AG04450 (cell line): ENCODE data around the gene FKRP. TPM values are rescaled to one million over a fixed set of nuclear protein-coding genes. Genes with fewer than 3 reads are reported as not detected.
"Not testable (repeated sequence)": the region's sequence is repeated elsewhere in the genome, so short reads cannot be mapped to it uniquely, and the experiment has no call there.

Experiments used
- CTCF ChIA-PET: fragments of 300-600, 350-600 bp; formaldehyde crosslinking; extraction: SDS; loops from one replicate; lab custom pipeline; 2022; ENCODE audit warnings: antibody characterized with exemption, inconsistent platforms; lab: Charles Lee
- POLR2A ChIA-PET: fragments of 350-600 bp; formaldehyde crosslinking; extraction: SDS; loops from one replicate; lab custom pipeline; 2021; ENCODE audit warnings: antibody characterized with exemption, inconsistent platforms; lab: Yijun Ruan, JAX
- DNase-seq: peaks from one replicate; pipeline ENCODE4 v3.0.0-alpha.2; 2011; ENCODE audit warnings: low read depth, low spot score
- H3K27ac ChIP-seq: one replicate; pipeline ENCODE4 v1.5.1; 2012; ENCODE audit warnings: low read depth, low read length, control low read depth
- H3K27me3 ChIP-seq: one replicate; pipeline ENCODE4 v1.6.0; 2012; ENCODE audit warnings: low read length; ENCODE audit not compliant: control insufficient read depth, insufficient read depth
- H3K4me3 ChIP-seq: 2 replicates; pipeline ENCODE4 v1.5.1; 2011; ENCODE audit warnings: mild to moderate bottlenecking, low read depth, low read length, control low read depth
- H3K9me3 ChIP-seq: 2 replicates; pipeline ENCODE4 v1.5.1; 2012; ENCODE audit warnings: low read length; ENCODE audit not compliant: control insufficient read depth, insufficient read depth
- CTCF ChIP-seq: IDR thresholded peaks from 2 replicates; pipeline ENCODE4 v1.5.1; 2011; ENCODE audit warnings: low read depth, low read length, control low read depth, inconsistent platforms
- polyA plus RNA-seq: library from polyadenylated mRNA; depleted of rRNA; stranded (reverse); fragments of >200 nt; gene quantifications from 2 replicates; pipeline ENCODE4 v1.2.3, GENCODE V29; 2011

FKRP gene
- polyA plus RNA-seq, 1 experiment: 12.1 TPM

- H3K4me3 ChIP-seq: no peak overlapping the region
- no peak for TF ChIP-seq CTCF
- no peaks in the 10 kb centered on the region for H3K27me3 ChIP-seq
- ChIA-PET POLR2A (no interaction called here), CTCF (no interaction called here)
- no peaks in the 10 kb centered on the region; the same call in 1 of the 2 replicates for H3K9me3 ChIP-seq
- H3K27ac ChIP-seq: no peak overlapping the region
- no peak for DNase-seq
Observed at GRCh38 chr19:46700704-46701103, 45.2 kb upstream of the FKRP start.

DNA sequence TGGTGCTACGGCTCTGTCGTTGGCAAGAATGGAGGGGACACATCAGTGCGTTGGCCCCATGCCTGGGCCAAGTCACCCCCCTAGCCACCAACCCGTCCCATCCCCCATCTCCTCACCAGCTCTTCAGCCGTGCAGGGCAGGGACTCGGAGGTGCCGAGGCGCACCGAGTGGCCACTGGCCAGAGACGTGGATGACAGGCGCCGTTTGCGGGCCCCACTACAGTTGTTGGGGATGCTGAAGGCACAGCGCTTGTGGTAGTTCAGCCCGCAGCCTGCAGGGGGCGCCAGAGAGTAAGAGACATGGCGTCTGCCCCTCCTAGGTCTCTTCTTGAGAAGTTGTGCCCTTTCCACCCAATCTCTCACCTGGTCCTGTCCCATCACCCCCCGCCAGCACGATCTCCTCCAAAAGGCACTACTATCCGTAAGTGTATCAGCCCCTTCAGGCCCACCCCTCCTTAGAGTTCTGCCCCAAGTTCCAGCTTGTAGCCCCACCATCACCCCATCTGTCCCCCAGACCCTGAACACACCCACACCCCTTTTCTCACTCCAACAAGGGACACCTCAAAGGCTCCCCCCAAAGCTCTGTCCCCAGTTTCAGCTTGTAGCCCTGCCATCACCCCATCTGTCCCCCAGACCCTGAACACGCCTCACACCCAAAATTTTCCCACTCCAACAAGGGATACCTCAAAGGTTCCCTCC lies 41.3 kb upstream of the FKRP start:
- Histone ChIP-seq H3K9me3 (no peaks in the 10 kb centered on the region), H3K4me3 (no peak overlapping the region), H3K27me3 (no peaks in the 10 kb centered on the region), H3K27ac (no peak overlapping the region)
- no peak for DNase-seq
- POLR2A ChIA-PET: interaction anchor here (0.7 kb wide), 1 partner anchor 10 kb away, joined by 3 read pairs; no protein-coding TSS in a partner anchor
- TF ChIP-seq CTCF: peak; percentile 91
- CTCF ChIA-PET: interaction anchor here (0.5 to 4.4 kb wide), 26 partner anchors 10 to 923 kb away, joined by 3 to 47 read pairs (median 4); partner anchors contain the start of genes DACT3 and PRKD2

DNA sequence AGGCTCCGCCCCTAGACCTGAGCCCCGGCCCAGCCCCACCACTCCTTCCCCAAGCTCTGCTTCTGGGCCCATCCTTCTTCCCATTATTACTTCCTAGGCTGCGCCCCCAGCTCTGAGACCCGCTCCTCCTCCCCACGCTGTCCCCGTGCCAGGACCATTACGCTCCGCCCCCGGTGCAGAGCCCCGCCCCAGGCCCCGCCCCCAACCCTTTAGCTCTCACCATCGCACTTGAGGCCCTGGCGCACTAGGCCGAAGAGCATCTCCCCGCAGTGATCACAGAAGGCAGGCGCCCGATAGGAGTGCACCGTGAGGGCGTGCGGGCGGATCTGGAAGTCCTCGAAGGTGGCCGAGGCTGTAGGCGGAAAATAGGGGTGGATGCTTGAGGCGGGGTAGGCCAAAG lies 35.2 kb upstream of the FKRP start:
- ChIA-PET POLR2A (no interaction called here), CTCF (interaction anchor here (1.1 to 6.5 kb wide), 2 partner anchors 7 to 17 kb away, joined by 4 to 46 read pairs; no protein-coding TSS in a partner anchor)
- no peak overlapping the region for H3K4me3 ChIP-seq
- no peaks in the 10 kb centered on the region for H3K27me3 ChIP-seq
- no peak overlapping the region for H3K27ac ChIP-seq
- H3K9me3 ChIP-seq: peaks cover 4% of the 10 kb centered on the region; the same call in 1 of the 2 replicates
- DNase-seq: no peak
- no peak for TF ChIP-seq CTCF

DNA sequence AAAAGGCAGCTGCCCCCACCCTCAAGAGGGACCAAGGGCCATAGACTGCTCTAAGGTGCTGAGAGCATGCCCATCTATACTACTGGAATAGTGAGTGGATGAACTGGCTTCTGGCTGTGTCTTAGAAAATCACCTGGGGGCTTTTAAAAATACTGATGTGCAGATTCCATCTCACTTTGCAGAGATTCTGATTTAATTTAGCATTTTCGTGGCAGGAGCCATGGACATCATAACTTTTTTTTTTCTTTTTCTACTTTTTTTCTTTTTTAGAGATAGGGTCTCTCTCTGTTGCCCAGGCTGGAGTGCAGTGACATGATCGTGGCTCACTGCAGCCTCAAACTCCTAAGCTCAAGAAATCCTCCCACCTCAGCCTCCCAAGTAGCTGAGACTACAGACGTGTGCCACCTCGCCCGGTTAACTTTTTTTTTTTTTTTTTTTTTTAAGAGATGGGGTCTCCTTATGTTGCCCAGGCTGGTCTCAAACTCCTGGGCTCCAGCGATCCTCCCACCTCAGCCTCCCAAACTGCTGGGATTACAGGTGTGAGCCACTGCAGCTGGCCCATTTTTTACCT lies 33.0 kb upstream of the FKRP start:
- H3K9me3 ChIP-seq, DNase-seq, H3K27me3 ChIP-seq, H3K4me3 ChIP-seq: not testable (repeated sequence)
- CTCF ChIA-PET: interaction anchor here (0.5 to 6.5 kb wide), 4 partner anchors 9 to 433 kb away, joined by 3 to 46 read pairs (median 4); no protein-coding TSS in a partner anchor
- H3K27ac ChIP-seq: peak overlapping the region; percentile 21
- POLR2A ChIA-PET: interaction anchor here (0.6 kb wide), 1 partner anchor 108 kb away, joined by 6 read pairs; no protein-coding TSS in a partner anchor

- CTCF ChIA-PET: interaction anchor here (0.6 to 6.5 kb wide), 6 partner anchors 10 to 299 kb away, joined by 3 to 46 read pairs (median 3); partner anchors contain the start of gene DACT3
- no peak for DNase-seq
- H3K27ac ChIP-seq: peak overlapping the region; percentile 39
- H3K9me3 ChIP-seq: peaks cover 4% of the 10 kb centered on the region; the same call in 1 of the 2 replicates
- TF ChIP-seq CTCF: no peak
- H3K4me3 ChIP-seq: peak overlapping the region; percentile 71
- no peaks in the 10 kb centered on the region for H3K27me3 ChIP-seq
- POLR2A ChIA-PET: interaction anchor here (0.6 to 1.0 kb wide), 2 partner anchors 17 to 278 kb away, joined by 3 read pairs; no protein-coding TSS in a partner anchor
Observed at GRCh38 chr19:46713781-46714443, 31.9 kb upstream of the FKRP start.
